ENCODE measurements around the gene CCDC9B.

The CCDC9B gene

GRCh38 chr15:40329804-40330203, 10.9 kb downstream of the CCDC9B start:
- no peak for DNase-seq (ENCODE audit: low read depth)

GRCh38 chr15:40328751-40329150, 12.0 kb downstream of the CCDC9B start:
- no peak for DNase-seq (ENCODE audit: low read depth)

GRCh38 chr15:40328176-40328575, 12.6 kb downstream of the CCDC9B start:
- DNase-seq (ENCODE audit: low read depth) = no peak

GRCh38 chr15:40327457-40327856, 13.3 kb downstream of the CCDC9B start:
- no peak for DNase-seq (ENCODE audit: low read depth)

GRCh38 chr15:40325700-40326099, 15.0 kb downstream of the CCDC9B start:
- DNase-seq (ENCODE audit: low read depth) = no peak

GRCh38 chr15:40325188-40325587, 15.6 kb downstream of the CCDC9B start:
- no peak for DNase-seq (ENCODE audit: low read depth)

- DNase-seq (ENCODE audit: low read depth) = no peak
Measured at GRCh38 chr15:40323953-40324937, 16.5 kb downstream of the CCDC9B start.

- DNase-seq (ENCODE audit: low read depth) = peak; percentile 78
Measured at GRCh38 chr15:40323239-40323952, 17.3 kb downstream of the CCDC9B start, which contains the start of gene INAFM2. TSS of gene INAFM2 (plus strand) at chr15:40323692. CDS start at chr15:40324056, 364 bp downstream.

- DNase-seq (ENCODE audit: low read depth) = no peak
Measured at GRCh38 chr15:40322531-40323238, 18.1 kb downstream of the CCDC9B start.

GRCh38 chr15:40320931-40321371, 19.8 kb downstream of the CCDC9B start:
- peak; percentile 38 for DNase-seq (ENCODE audit: low read depth)

GRCh38 chr15:40320409-40320808, 20.3 kb downstream of the CCDC9B start:
- DNase-seq (ENCODE audit: low read depth) = no peak

GRCh38 chr15:40317580-40317979, 23.2 kb downstream of the CCDC9B start:
- no peak for DNase-seq (ENCODE audit: low read depth)

- no peak for DNase-seq (ENCODE audit: low read depth)
Measured at GRCh38 chr15:40316931-40317330, 23.8 kb downstream of the CCDC9B start.

GRCh38 chr15:40314723-40315276, 25.9 kb downstream of the CCDC9B start:
- no peak for DNase-seq (ENCODE audit: low read depth)

GRCh38 chr15:40313531-40314398, 27.0 kb downstream of the CCDC9B start:
- no peak for DNase-seq (ENCODE audit: low read depth)

- no peak for DNase-seq (ENCODE audit: low read depth)
Measured at GRCh38 chr15:40312370-40313158, 28.2 kb downstream of the CCDC9B start.

- no peak for DNase-seq (ENCODE audit: low read depth)
Measured at GRCh38 chr15:40310993-40311392, 29.7 kb downstream of the CCDC9B start.

- no peak for DNase-seq (ENCODE audit: low read depth)
Measured at GRCh38 chr15:40310001-40310959, 30.5 kb downstream of the CCDC9B start.

- no peak for DNase-seq (ENCODE audit: low read depth)
Measured at GRCh38 chr15:40309344-40309862, 31.3 kb downstream of the CCDC9B start.

Measured in fibroblast of the conjunctiva (primary cell).